HG02678 (cell line): ENCODE results near the gene PRSS35.
"Not testable (repeated sequence)": the region's sequence is repeated elsewhere in the genome, so short reads cannot be mapped to it uniquely, and the experiment has no call there.

Experiments used
- ATAC-seq: cut with Tn5 transposase; IDR thresholded peaks from one replicate; pipeline ENCODE4 v1.9.1; 2021; ENCODE audit warnings: mild to moderate bottlenecking, moderate library complexity; ENCODE audit not compliant: unreplicated experiment

The PRSS35 gene

GRCh38 chr6:83514866-83515466, 2.6 kb downstream of the PRSS35 start:
- ATAC-seq = peak; percentile 60

- ATAC-seq = no peak
Measured at GRCh38 chr6:83517500-83517899, 5.2 kb downstream of the PRSS35 start.

GRCh38 chr6:83518816-83519480, 6.6 kb downstream of the PRSS35 start:
- no peak for ATAC-seq

- peak; percentile 82 for ATAC-seq
Measured at GRCh38 chr6:83536034-83536646, 23.8 kb downstream of the PRSS35 start.

- ATAC-seq = no peak
Measured at GRCh38 chr6:83536647-83537589, 24.6 kb downstream of the PRSS35 start.

GRCh38 chr6:83539678-83540077, 27.3 kb downstream of the PRSS35 start:
- ATAC-seq = no peak

GRCh38 chr6:83546636-83547035, 34.3 kb downstream of the PRSS35 start:
- no peak for ATAC-seq

- not testable (repeated sequence) for ATAC-seq
Measured at GRCh38 chr6:83550482-83550881, 38.1 kb downstream of the PRSS35 start.

- not testable (repeated sequence) for ATAC-seq
Measured at GRCh38 chr6:83551748-83552147, 39.4 kb downstream of the PRSS35 start.

GRCh38 chr6:83556871-83557270, 44.5 kb downstream of the PRSS35 start:
- no peak for ATAC-seq

GRCh38 chr6:83558975-83559374, 46.6 kb downstream of the PRSS35 start:
- no peak for ATAC-seq

- ATAC-seq = not testable (repeated sequence)
Measured at GRCh38 chr6:83571663-83572185, 59.4 kb downstream of the PRSS35 start.

- ATAC-seq = no peak
Measured at GRCh38 chr6:83574783-83575182, 62.4 kb downstream of the PRSS35 start.
